ENCODE results near the gene S100A14.

DNA sequence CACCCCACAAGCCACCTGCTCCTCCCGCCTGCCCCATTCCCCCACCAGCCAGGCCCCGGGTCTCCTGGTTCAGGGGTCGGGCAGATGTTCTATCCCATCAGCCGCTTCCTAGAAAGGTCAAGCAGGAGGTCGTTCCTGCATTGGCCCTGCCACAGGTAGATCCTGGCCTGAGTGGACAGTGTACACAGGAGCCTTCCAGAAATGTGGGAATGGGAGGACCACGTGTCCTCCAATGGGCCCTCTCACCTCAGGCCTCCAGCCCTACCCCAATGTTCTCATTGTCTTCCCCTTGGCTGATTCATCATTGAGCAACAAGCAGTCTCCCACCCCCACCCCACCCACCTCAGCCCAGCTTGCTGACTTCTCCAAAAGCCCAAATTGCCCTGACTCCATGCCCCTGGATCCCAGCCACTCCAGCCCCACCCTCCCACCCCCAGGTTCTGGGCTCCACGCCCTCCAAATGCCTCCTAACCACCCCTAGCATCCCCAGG is 5.3 kb downstream of the S100A14 start:
- TF ChIP-seq CTCF (IDR thresholded peaks at IDR 0.05; ENCODE audit: low read depth, low read length) (no peak), EZH2phosphoT487 (IDR thresholded peaks at IDR 0.05; ENCODE audit: low read depth) (no peak)
